Hepatocyte (in vitro differentiated cells): ENCODE measurements around the gene FOXE1.

Experiments
- CTCF ChIP-seq: fragments of 200-600 bp; sonication (generic); IDR thresholded peaks from 2 replicates; pipeline ENCODE4 v1.5.1; 2016; ENCODE audit warnings: antibody characterized with exemption, mild to moderate bottlenecking; ENCODE audit not compliant: poor library complexity
- EZH2 ChIP-seq: fragments of 200-600 bp; sonication (generic); IDR thresholded peaks from 2 replicates; pipeline ENCODE4 v1.6.1; 2016; ENCODE audit warnings: antibody characterized with exemption, mild to moderate bottlenecking, borderline replicate concordance
- EZH2phosphoT487 ChIP-seq: fragments of 200-600 bp; sonication (generic); IDR thresholded peaks from one replicate; pipeline ENCODE4 v1.6.1; 2018; ENCODE audit warnings: antibody characterized with exemption, mild to moderate bottlenecking, low read depth, moderate library complexity; ENCODE audit not compliant: unreplicated experiment, severe bottlenecking

GRCh38 chr9:97845763-97846162, 7.3 kb upstream of the FOXE1 start:
- no peak for TF ChIP-seq CTCF
- no peak for TF ChIP-seq EZH2phosphoT487
- no peak for TF ChIP-seq EZH2
